Stimulated activated CD4-positive, alpha-beta T cell treated with anti-CD3 and anti-CD28 coated beads, Interleukin-2, amount 100 ng/mL, for 4 hours (primary cell): Measurements from ENCODE around the gene ZNF678.
"Not testable (repeated sequence)": the region's sequence is repeated elsewhere in the genome, so short reads cannot be mapped to it uniquely, and the experiment has no call there.

Experiments
- DNase-seq: peaks from one replicate; pipeline ENCODE4 v3.0.0-alpha.2; 2020; ENCODE audit warnings: low read depth

The ZNF678 gene

GRCh38 chr1:227551881-227552280 lies 11.5 kb upstream of the ZNF678 start:
- DNase-seq = not testable (repeated sequence)

GRCh38 chr1:227556288-227556687 lies 7.1 kb upstream of the ZNF678 start:
- DNase-seq = no peak

- DNase-seq = no peak
These were observed 5.2 kb upstream of the ZNF678 start for GRCh38 chr1:227557962-227558725.

- DNase-seq = no peak
These were observed 4.6 kb upstream of the ZNF678 start for GRCh38 chr1:227558732-227559262.

- DNase-seq = no peak
These were observed 3.9 kb upstream of the ZNF678 start for GRCh38 chr1:227559499-227559898.

- DNase-seq = no peak
These were observed 3.4 kb upstream of the ZNF678 start for GRCh38 chr1:227559926-227560325.

- no peak for DNase-seq
These were observed 2.8 kb upstream of the ZNF678 start for GRCh38 chr1:227560393-227561173.

GRCh38 chr1:227561241-227561907 lies 2.0 kb upstream of the ZNF678 start:
- DNase-seq = no peak

GRCh38 chr1:227562037-227562436 lies 1.3 kb upstream of the ZNF678 start:
- DNase-seq = no peak

- no peak for DNase-seq
These were observed 428 bp upstream of the ZNF678 start for GRCh38 chr1:227562933-227563323.

GRCh38 chr1:227567256-227567655 lies 3.9 kb downstream of the ZNF678 start:
- DNase-seq = no peak

- no peak for DNase-seq
These were observed 5.2 kb downstream of the ZNF678 start for GRCh38 chr1:227568593-227568992.

GRCh38 chr1:227572752-227573151 lies 9.4 kb downstream of the ZNF678 start:
- DNase-seq = no peak

GRCh38 chr1:227574926-227575325 lies 11.6 kb downstream of the ZNF678 start:
- DNase-seq = no peak

GRCh38 chr1:227576189-227576588 lies 12.8 kb downstream of the ZNF678 start:
- DNase-seq = no peak

- DNase-seq = no peak
These were observed 14.1 kb downstream of the ZNF678 start for GRCh38 chr1:227577500-227577899.

GRCh38 chr1:227583354-227583753 lies 20.0 kb downstream of the ZNF678 start:
- DNase-seq = no peak

- no peak for DNase-seq
These were observed 23.4 kb downstream of the ZNF678 start for GRCh38 chr1:227586733-227587132.

- DNase-seq = no peak
These were observed 24.6 kb downstream of the ZNF678 start for GRCh38 chr1:227587968-227588367.

GRCh38 chr1:227588769-227589168 lies 25.4 kb downstream of the ZNF678 start:
- not testable (repeated sequence) for DNase-seq

GRCh38 chr1:227589777-227590176 lies 26.4 kb downstream of the ZNF678 start:
- not testable (repeated sequence) for DNase-seq

GRCh38 chr1:227596222-227596621 lies 32.9 kb downstream of the ZNF678 start:
- not testable (repeated sequence) for DNase-seq

GRCh38 chr1:227603327-227603726 lies 40.0 kb downstream of the ZNF678 start:
- DNase-seq = no peak
